ENCODE measurements around the gene KRT12.

The KRT12 gene

GRCh38 chr17:40813804-40814203 is 53.2 kb downstream of the KRT12 start:
- no peak for ATAC-seq
- TF ChIP-seq PPARA (CRISPR knock-in tag; IDR thresholded peaks at IDR 0.05; ENCODE audit: borderline replicate concordance) (no peak), ARNTL (CRISPR knock-in tag; IDR thresholded peaks at IDR 0.05; ENCODE audit: borderline replicate concordance, low read depth) (no peak), GLIS3 (CRISPR knock-in tag; IDR thresholded peaks at IDR 0.05) (no peak), RARB (CRISPR knock-in tag; IDR thresholded peaks at IDR 0.05) (no peak), CSRNP3 (CRISPR knock-in tag; IDR thresholded peaks at IDR 0.05) (no peak)

- TF ChIP-seq SNAI2 (CRISPR knock-in tag; IDR thresholded peaks at IDR 0.05): no peak
- ATAC-seq: no peak
Measured at GRCh38 chr17:40812639-40813038, 54.4 kb downstream of the KRT12 start.

Data from SK-N-SH treated with all-trans-retinoic acid at 6 μM for 48 hours (cell line).